RPMI8226 (cell line): ENCODE results near the gene ATP11C.
"Not testable (repeated sequence)": the region's sequence is repeated elsewhere in the genome, so short reads cannot be mapped to it uniquely, and the experiment has no call there.

Source experiments
- DNase-seq: peaks from one replicate; pipeline ENCODE4 v3.0.0-alpha.2; 2015

The ATP11C gene

DNA sequence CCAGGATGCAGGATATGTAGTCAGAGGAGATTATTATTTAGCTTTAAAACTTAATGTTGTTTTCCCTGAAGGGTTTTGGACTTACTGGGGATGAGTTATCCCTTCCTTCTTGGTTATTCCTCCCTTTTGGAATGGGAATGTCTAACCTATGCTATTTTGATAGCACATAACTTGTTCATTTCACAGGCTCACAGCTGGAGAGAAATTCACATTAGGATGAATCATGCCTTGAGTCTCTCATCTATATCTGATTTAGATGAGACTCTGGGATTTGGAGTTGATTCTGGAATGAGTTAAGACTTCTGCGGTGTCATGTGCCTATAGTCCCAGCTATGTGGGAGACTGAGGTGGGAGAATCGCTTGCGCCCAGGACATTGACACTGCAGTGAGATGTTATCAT, 81.1 kb downstream of the ATP11C start:
- no peak for DNase-seq

DNA sequence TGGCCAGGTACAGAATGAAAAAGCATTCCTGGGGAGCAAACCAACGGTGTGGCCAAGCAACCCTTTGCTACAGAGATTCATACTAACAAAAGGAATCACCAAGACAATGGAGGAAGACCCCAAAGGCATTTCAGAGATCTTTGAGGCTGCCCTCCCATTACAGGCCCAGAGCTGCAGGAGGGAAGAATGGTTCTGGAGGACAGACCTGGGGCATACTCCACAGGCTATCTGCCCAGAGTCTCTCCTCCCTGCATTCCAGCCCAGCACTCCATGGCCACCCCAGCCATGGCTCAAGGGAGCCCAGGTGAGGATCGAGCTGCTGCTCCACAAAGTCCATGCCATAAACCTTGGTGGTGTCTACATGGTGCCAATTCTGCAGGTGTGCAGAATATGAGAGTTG, 81.9 kb downstream of the ATP11C start:
- no peak for DNase-seq

DNA sequence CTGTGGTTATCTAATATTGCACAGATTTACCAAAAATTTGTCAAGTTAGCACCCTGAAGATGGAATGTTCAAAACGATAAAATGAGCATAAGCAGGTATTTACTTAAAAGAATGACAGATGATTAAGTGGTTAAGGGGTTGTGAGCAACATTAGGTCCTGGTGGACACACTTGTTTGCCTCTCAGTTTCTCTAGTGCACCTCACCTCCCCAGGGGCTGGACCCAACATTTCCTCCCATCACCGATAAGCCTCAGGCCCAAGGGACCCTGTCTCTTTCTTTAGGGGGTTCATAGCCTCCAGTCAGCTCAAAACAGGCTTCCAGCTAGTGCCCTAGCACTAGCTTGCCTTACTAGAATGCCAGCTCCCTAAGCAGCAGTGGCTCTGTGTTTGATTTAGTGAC, 88.0 kb downstream of the ATP11C start:
- no peak for DNase-seq

DNA sequence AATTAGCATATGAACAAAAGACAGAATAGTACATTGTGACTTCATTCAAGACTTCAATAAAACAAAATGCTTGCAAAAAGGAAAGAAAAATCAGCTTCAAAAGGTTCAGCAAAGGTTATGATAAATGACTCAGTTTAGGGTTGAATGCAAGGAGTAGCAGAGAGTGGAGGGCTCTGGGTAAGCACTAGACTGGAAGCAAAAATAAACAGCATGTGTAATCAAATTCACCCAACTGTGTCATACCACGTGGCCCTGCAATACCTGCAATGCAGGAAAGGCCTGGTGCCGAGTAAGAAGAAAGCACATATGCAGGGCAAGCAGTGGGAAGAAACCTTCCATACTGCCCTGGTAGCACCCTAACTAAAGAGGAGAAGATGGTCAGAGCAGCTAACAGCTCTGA, 88.7 kb downstream of the ATP11C start:
- no peak for DNase-seq

DNA sequence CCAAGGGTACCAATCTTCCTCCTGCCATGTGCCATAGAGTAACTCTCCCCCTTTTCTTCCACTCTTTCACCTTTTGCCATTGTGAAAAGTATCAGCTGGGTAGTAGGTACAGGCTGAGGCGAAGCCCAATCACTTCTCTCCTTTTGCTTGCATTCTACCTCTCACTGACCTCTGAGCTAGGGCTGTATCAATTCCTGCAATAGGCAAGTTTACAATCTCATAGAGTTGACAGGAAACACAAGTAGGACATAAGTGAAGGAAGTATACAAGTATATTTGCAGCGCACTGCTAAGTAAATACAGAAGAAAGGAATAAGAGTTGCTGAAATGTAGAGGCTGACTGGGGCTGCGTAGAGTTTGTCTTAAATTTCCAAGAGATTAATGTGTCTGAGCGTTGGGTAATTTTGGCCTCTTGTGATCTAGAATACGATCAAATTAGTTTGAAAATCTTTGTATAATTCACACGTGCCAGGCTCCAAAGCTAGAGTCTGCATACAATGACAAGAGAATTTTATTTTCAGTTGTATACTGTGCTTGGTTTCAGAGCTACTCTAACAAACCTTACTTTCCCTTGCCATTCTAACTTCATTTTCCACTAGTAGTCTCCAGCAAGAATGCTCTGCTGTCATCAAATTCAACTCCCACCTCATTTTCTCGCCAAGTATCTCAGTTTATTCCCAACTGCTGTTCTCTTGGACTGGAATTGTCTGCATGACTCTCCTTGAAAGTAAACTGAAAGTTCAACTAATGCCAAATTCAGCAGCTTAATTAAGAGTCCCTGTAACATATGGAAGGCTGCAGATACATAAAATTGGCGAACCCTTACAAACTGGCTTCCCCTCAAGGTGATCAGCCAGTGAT, 90.3 kb downstream of the ATP11C start:
- no peak for DNase-seq

DNA sequence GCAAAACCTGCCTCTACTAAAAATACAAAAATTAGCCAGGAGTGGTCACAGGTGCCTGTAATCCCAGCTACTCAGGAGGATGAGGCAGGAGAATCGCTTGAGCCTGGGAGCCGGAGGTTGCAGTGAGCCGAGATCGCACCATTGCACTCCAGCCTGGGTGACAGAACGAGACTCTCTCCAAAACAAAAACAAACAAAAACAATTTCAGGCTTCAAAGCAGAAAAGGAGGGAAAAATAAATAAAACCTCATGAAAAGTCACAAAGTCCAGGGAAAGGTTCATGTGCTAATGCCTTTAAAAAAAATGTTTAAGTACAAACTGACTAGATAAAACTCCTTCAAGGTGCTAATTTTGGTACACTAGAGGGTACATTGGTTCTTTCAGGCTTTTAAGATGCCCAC, 96.5 kb downstream of the ATP11C start:
- not testable (repeated sequence) for DNase-seq

DNA sequence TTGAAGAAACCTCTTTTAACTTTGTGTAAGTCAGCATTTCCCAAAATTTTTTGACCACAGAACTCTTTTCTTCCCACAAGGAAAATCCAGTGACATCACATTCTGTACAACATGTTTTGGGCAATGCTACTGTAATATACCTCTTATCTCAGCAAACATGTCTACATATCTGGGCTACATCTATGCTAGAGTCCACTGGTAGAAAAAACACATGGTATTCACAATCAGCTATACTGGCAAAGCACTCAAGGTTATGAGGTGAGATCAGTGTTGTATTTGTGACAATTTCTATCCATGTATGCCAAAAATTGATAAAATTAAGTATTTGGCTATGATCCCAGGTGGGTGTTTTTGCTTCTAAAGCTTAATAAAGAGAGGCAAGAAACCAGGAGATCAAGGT, 98.0 kb downstream of the ATP11C start:
- DNase-seq = no peak

DNA sequence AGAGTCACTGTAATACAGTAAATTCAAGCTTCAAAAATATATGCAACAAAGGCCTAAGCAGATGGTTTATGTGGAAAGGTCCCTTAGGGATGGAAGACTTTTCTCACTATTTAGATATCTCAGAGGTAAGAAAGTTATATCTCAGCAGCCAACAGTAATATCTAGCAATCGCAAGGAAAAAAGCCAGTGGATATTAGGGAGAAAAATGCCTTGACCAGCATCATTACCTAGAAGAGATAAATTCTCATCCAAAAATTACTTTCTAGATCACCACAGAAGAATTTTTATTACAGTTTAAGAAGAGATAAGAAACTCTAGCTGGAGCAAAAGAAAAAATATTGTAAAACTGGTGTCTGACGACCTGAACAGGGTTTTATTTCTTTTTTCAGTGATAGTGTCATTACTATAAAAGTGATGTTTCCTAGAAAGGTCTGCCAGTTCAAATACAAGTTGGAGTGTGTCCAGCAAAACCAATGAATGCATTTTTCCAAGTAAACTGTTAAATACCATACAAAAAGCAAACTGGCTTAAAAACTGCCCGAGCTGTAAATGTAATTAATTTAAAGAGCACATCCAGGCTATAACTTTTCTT, 100.0 kb downstream of the ATP11C start:
- no peak for DNase-seq

DNA sequence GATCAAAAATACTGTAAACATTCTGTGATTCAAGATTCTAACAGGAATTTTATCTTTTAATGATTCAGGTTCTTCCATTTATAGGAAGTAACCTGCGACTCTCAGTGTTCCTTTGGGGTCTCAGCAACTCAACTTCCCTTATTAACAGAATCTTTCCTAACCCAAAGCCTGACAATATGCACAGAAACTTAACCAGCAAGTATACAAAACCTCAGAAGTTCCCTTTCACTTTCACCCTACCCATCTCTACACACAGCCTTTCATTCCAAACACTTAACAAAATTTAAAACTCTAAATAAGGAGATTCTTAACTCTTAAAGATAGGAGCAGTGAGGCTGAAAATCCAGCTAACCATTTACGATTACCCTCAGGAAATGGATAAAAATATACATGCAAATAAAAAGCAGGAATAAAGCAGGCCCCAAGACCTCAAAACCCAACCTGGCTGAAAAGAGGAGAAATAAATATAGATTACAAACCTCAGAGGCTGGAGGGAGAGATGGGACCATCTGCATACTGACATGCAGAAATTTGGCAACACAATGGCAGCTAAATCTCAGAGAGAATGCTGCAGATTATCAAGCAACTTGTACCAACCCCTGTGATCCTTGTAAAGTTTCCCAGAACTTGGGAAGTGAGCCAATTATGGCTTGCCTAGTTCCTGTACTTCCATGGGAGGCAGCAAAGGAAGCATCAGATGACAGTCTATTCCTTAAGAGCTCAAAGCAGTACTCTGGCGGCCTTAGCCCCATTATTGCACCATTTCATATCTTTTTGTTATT, 101.0 kb downstream of the ATP11C start:
- peak; percentile 4 for DNase-seq

DNA sequence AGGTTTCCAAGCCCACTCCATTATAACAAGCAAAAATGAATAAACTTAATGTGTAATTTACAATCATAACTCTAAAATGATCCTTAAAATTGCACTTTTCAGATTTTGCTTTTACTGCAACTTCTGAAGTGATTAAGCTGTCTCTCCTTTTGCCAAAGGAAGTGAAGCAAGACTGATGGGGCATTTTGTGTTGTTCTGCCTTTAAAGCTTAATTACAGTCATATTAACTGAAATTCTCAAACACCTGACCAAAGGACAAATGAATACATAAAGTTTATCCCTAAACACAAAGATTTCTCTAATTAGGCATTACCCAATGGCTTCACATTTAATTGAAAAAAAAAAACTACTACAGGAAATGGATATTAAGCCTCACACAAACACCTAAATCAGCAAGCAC, 101.8 kb downstream of the ATP11C start:
- no peak for DNase-seq

DNA sequence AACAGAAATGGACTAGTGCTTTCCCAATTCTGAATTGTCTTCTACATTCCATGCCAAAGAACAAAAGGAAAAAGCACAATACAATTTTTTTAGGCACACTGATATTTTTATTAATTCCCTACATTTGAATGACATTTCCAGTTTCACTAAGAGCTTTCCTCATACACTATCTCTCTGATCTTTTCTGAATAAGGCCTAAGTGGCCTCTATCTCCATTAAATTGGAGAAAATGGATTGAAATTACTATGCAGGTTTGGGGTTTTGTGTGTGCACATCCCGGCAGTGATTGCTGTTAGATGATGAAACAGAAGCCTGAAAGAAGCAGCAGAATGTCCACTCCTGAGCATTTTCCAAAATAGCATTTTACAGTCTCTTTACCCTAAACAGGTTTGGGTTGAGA, 104.0 kb downstream of the ATP11C start:
- no peak for DNase-seq

DNA sequence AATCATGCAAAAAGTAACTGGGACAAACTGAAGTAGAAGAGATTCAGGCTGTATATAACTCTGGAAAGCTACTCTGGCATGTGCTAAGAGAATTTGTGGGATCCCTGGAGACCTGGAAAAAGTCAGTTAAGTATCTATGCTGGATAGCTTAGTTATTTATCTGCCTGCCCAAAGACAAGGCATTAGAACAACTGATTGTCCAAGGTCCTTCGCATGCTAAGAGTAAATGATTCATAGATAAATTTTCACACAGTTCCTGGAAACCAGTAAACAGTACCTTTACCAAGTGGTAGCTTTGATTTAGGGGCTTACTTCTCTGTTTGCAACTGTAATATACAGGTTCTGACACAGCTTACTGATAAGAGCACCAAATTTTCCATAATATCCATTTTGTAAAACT, 104.8 kb downstream of the ATP11C start:
- DNase-seq = no peak

DNA sequence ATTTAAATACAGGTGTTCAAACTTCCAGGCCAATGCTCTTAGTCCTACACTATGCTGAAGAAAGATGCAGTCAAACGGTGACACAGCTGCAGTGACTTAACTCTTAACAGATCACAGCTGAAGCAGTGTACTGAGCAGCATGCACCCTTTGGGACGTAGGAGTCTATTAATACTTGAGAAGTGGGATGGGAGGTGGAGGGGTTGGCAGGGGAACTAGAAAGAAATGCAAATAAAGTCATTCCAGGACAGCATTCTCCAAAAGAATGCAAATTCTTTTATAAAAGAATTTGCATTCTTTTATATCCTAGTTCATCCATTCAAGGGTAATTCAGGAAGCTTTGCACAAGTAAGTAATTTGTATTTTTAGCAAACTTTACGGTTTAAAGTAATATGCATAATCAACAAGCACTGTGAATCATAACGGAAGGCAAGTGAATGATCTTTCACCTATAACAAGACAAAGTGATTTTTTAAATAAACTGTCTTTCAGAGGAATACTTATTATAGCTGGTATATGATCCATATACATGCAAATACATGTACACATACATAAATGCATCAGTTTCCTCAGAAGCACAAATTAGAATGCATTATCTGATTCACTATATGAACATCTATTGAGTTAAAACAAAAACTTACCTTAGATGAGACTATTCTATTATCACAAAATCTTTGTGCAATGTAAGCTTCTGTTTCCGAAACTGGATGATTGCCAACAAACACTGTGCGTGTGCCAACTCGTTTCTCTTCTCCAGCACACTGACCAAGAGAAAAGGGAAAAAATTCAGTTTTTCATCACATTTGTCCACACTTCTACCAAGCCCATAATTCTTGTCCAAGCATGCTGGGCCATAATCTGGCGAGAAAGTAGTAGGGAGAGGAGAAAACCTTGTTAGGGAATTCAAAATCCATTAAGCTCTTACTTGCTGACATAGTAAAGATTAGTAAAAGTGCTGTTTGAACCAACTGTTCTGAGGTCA, 106.5 kb downstream of the ATP11C start:
- DNase-seq = peak; percentile 68

DNA sequence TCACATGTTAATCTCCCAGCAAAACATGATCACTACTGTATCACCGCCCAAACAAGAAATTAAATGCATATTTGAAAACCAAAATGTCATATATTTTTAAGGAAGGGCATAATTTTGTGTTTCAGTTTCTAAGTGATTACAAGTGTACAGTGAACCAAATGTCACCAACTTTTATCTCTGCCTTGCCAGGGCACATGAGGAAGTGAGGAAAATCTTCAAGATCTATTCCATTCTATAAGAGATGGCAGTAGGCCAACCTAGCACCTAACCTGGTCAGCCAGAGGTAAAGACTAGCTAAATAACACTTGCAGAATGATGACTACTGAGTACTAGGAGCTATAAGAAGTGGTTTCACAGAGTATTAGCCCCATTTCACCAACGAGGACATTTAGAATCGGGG, 107.2 kb downstream of the ATP11C start:
- DNase-seq = peak; percentile 48

DNA sequence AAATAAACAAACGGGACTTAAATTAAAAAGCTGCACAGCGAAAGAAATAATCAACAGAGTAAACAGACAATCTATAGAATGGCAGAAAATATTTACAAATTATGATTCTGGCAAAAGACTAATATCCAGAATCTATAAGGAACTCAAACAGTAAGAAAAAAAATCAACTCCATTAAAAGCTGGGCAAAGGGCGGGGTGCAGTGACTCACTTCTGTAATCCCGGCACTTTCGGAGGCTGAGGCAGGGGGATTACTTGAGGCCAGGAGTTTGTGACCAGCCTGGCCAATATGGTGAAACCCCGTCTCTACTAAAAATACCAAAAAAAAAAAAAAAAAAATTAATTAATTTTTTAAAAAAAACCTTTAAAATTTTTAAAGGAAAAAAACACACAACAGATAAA, 109.0 kb downstream of the ATP11C start:
- no peak for DNase-seq

DNA sequence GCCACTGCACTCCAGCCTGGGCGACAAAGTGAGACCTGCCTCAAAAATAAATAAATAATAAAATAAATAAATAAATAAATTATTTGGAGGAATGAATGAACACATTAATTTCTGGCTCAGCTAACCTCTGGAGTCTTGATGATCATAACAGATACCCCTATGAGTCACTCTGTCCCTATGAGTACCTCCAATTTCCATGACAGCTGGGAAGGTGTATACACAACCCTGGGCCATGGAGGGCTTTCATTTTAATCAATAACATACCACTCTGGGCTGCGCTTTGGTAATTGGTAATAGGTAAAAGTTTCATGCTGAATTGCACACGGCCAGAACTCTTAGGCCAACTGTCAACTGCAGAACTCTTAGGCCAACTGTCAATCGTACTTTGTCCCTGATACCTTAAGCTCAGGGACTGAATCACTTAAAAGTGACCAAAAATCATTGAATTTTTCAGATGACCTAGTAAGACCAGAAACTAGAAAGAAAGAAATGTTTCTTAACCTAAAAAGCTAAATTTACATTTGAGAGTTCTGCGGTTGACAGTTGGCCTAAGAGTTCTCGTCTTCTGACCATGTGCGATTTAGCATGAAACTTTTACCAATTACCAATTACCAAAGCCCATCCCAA, 112.4 kb downstream of the ATP11C start:
- no peak for DNase-seq

DNA sequence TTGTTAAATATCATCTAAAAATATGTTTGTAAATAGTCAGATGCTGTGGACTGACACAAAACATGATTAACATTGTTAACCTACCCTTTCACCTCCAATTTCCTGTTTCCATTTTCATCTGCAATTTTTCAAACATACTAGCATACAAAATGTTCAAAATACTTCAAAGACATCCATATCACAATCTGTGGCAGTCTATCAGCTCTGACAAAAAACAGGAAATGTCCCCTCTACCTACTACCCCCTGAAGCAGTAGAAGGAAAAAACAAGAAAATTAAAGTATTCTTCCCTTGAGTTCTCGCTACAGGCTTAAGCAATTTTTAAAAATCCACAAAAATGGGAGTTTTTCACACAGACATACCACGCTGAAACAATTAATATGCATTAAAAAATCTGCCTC, 116.6 kb downstream of the ATP11C start:
- no peak for DNase-seq

DNA sequence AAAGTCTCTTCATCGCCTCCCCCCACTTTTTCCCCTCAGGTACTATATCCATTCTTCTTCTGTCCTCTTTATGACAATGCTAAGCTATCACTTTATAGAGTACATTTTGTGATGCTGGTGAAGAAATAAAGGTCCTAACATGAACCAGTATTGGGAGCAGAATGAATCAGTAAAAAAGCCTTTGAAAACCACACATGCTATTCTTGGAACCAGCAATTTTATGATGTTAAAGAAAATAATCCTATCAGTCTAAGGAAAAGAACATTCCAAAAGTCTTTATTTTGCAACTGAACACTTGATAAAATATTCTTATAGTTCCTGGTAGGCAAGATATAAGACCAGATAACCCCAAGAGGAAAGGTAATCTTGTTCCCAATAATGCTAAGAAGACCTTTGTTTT, 117.1 kb downstream of the ATP11C start:
- DNase-seq = no peak

DNA sequence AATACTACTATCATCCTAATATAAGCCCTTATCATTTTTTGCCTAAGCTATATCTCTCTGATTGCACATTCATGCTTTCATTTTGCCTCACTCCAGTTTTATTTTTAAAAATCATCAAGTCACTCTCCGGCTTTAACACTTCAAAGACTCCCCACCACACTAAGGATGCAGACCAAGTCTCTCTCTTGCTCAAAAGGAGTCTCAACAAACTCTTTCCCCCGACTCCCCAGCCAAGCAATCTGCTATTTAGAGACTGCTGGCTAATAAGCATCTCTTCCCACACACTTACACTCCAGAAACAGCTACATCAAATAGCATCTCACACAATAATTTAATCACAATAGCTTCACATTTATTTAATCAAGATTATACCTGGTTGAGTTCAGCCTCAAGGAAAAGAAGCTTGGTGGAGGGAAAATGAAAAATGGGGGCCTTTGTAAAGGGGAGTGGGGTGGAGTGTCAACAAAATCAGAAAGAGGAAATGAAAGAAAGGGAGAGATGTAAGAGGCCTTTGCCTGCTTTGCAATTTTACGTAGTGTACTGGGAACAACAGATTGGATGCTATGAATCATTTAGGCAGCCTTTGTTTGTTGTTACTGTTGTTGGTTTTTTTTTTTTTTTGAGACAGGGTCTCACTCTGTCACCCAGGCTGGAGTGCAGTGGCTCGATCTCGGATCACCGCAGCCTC, 120.8 kb downstream of the ATP11C start:
- DNase-seq = no peak

DNA sequence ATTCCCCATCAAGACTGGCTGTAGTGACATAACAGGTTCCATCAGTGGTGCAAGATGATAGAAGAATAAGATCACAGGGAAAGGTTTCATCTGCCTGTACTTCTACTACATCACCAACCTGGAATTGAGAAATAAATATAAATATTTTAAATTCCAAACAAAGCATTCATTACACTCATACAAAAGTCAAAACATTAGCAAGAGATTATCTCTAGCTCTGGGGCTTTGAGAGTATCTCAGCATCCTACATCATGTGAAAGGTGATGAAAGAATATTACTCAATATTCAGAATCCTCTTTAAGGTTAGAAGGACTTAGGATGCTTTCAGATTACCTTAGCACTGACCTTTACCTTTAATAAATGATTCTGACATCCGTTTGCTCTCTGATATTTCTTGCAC, 128.4 kb downstream of the ATP11C start:
- DNase-seq = no peak

DNA sequence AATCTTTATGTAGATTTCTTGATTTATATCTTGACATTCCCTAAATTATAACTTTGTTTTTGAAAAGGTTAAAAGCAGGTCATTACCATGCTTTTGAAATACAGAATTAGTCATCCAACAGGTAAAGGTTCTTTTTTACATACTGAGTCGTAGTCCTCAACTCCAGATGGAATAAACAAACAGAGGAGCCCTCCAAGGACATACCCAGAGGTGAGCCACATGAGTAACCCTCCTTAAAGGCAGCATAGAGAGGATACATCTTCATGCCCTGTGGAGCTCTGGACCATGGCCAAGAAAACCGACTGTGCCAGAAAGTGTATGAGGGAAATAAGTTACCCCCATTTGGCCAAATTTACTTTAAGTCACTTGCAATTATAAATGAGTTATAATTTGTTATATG, 129.6 kb downstream of the ATP11C start:
- DNase-seq = no peak

DNA sequence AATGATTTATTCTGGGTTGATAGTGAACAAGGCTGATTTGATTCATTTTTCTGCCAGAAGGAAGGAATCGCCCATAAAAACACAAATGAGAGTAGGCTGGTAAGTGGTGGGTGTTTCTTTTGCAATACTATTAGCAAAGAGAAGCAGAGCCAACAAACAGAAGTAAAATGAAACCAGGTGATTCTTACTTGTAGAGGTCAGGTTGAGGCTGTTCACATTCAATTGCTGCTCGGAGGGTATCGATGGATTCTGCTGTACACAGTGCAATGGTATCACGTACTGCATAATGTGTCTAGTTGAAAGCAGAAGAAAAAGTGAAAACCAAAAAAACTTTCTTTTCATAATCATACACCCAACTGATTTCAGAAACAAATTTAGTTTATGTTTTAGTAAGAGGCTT, 130.8 kb downstream of the ATP11C start:
- DNase-seq = no peak
